ENCODE results near the gene DOP1A.

Gene DOP1A

GRCh38 chr6:83097204-83097603 lies 29.7 kb downstream of the DOP1A start:
- no peak for TF ChIP-seq CTCF (IDR thresholded peaks at IDR 0.05; ENCODE audit: low read depth, low read length)
- in situ Hi-C loops (cut with HindIII; ENCODE audit: low sequenced_read_pairs), result no loop called here
- no peak for DNase-seq (ENCODE audit: low read depth, low spot score)
- no peak overlapping the region for H3K4me3 ChIP-seq (ENCODE audit: low read depth, low read length)

DNA sequence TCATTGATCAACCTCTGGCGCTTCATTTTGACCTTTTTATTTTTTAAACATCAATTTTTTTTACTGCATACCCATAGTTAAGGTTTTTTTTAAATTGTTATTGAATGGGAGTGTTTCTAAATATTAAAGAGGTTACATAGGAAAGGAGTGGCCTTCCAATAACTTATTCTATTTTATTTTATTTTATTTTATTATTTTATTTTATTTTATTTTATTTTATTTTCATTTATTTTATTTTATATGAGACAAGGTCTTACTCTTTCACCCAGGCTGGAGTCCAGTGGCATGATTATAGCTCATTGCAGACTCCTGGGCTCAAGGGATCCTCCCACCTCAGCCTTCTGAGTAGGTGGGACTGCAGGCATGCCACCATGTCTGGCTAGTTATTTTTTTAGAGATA lies 30.2 kb downstream of the DOP1A start:
- in situ Hi-C loops (cut with HindIII; ENCODE audit: low sequenced_read_pairs), result no loop called here
- TF ChIP-seq CTCF (IDR thresholded peaks at IDR 0.05; ENCODE audit: low read depth, low read length), result no peak
- no peak overlapping the region for H3K4me3 ChIP-seq (ENCODE audit: low read depth, low read length)
- no peak for DNase-seq (ENCODE audit: low read depth, low spot score)

DNA sequence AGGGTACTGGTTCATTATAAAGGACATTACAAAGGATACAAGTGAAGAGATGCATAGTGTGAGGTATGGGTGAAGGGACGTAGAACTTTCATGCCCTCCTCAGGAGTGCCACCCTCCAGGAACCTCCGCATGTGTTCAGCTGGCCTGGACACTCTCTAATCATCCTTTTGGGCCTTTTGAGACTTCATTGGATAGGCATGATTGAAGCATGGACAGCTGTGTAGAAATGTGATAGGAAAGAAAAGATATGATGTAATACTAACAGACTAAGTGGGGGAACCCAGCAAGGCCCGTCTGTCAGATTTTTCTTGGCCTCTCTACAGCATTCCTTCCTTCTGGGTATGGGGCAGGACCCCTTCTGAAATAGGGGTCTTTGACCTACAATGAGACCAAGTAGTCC lies 31.1 kb downstream of the DOP1A start:
- H3K4me3 ChIP-seq (ENCODE audit: low read depth, low read length), result no peak overlapping the region
- DNase-seq (ENCODE audit: low read depth, low spot score), result no peak
- TF ChIP-seq CTCF (IDR thresholded peaks at IDR 0.05; ENCODE audit: low read depth, low read length), result no peak
- in situ Hi-C loops (cut with HindIII; ENCODE audit: low sequenced_read_pairs), result no loop called here

- no peak for TF ChIP-seq CTCF (IDR thresholded peaks at IDR 0.05; ENCODE audit: low read depth, low read length)
- DNase-seq (ENCODE audit: low read depth, low spot score), result no peak
- in situ Hi-C loops (cut with HindIII; ENCODE audit: low sequenced_read_pairs), result no loop called here
These were observed 40.9 kb downstream of the DOP1A start for GRCh38 chr6:83108378-83108777.

GRCh38 chr6:83113258-83113657 lies 45.8 kb downstream of the DOP1A start:
- in situ Hi-C loops (cut with HindIII; ENCODE audit: low sequenced_read_pairs), result no loop called here
- no peak for TF ChIP-seq CTCF (IDR thresholded peaks at IDR 0.05; ENCODE audit: low read depth, low read length)
- no peak for DNase-seq (ENCODE audit: low read depth, low spot score)
- H3K4me3 ChIP-seq (ENCODE audit: low read depth, low read length), result no peak overlapping the region

More at GRCh38 chr6:83108378-83108777, 40.9 kb downstream of the DOP1A start:
- H3K4me3 ChIP-seq (ENCODE audit: low read depth, low read length), result no peak overlapping the region

DNA sequence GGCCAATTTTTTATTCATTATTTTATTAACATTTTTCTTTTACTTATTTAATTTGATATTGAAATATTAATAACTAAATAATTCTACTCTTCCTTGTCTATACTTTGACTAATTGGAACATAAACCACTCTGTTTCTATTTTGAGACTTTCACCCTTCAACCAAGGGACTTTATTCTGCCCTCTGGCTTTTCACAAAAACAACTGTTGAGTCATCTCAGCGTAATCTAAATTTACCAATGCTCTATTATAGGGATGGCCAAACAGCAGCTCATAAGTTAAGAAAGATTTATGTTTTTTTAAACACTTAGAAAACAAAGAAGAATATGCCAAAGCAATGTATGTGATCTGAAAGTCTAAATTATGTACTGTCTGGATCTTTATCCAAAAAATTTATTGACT lies 46.7 kb downstream of the DOP1A start:
- no peak overlapping the region for H3K4me3 ChIP-seq (ENCODE audit: low read depth, low read length)
- TF ChIP-seq CTCF (IDR thresholded peaks at IDR 0.05; ENCODE audit: low read depth, low read length), result no peak
- in situ Hi-C loops (cut with HindIII; ENCODE audit: low sequenced_read_pairs), result no loop called here
- no peak for DNase-seq (ENCODE audit: low read depth, low spot score)

DNA sequence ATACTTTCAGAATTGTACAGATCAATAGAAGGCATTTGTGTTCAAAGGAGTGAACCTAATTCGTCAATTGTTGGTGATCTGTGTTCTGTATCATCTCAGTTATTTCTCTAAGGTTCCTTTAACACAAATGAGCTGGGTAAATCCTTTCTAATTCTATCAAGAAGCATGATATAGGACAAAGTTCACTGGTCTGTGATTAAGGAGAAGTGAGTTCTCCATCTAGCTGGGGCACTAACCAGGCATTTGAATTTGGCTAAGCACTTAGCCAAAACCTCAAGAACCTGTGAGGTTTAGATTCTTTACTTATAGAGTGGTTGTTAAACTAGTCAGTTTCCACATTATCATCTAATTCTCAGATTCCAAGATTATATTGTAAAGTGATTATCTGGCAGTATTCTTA lies 50.3 kb downstream of the DOP1A start:
- DNase-seq (ENCODE audit: low read depth, low spot score), result no peak
- in situ Hi-C loops (cut with HindIII; ENCODE audit: low sequenced_read_pairs), result no loop called here
- TF ChIP-seq CTCF (IDR thresholded peaks at IDR 0.05; ENCODE audit: low read depth, low read length), result no peak
- H3K4me3 ChIP-seq (ENCODE audit: low read depth, low read length), result no peak overlapping the region
